ENCODE measurements around the gene B4GALT3. TPM values are rescaled to one million over a fixed set of nuclear protein-coding genes. Genes with fewer than 3 reads are reported as not detected.

Gene B4GALT3
- total RNA-seq, 1 donor from 2014 or later = 57.6 TPM

DNA sequence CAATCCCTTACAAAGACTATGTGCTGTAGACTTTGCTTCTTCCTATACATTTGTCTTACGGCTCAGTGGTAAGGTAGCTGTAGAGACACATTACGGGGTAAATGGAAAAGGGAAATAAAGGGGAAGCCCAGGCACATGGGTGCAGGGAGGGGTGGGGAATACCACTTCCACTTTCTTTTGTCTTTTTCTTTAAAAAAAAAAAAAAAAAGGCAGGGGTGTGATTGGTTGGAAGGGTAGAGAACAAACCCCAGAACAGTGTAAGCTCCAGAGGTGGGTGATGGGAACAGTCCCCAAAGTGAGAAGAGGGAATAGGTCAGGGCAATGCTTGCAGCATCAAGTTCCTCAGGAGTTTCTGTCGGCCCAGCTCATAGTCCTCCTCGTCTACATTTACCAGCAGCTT is 55.5 kb downstream of the B4GALT3 start:
- Mint-ChIP-seq H3K4me1 (ENCODE audit: low read depth) (peaks cover 22% of the 10 kb centered on the region), H3K27me3 (ENCODE audit: low read depth) (no peaks in the 10 kb centered on the region), H3K4me3 (ENCODE audit: low read depth) (no peak overlapping the region), H3K27ac (no peak overlapping the region), H3K9me3 (no peaks in the 10 kb centered on the region), H3K36me3 (ENCODE audit: low read depth) (peaks cover 75% of the 10 kb centered on the region)
- no peak for DNase-seq (ENCODE audit: low spot score)
- intact Hi-C loops (cut with micrococcal nuclease) = no loop called here

Other genes starting within 250 kb of the B4GALT3 start
- gene ITLN2, start 222.7 kb downstream of the B4GALT3 start, total RNA-seq = not detected in 2 replicates
- 15.4 and 15.5 TPM in 2 replicates for gene F11R, start 156.4 kb downstream of the B4GALT3 start, total RNA-seq
- gene TSTD1, start 138.5 kb downstream of the B4GALT3 start, total RNA-seq = 49.0 and 49.1 TPM in 2 replicates
- gene USF1, start 131.5 kb downstream of the B4GALT3 start, total RNA-seq = 49.1 and 53.2 TPM in 2 replicates
- 161 and 170 TPM in 2 replicates for gene ARHGAP30, start 107.6 kb downstream of the B4GALT3 start, total RNA-seq
- gene NECTIN4, start 87.9 kb downstream of the B4GALT3 start, total RNA-seq = 0.05 TPM in 1 of 2 replicates, not detected in the other
- not detected in 2 replicates for gene KLHDC9, start 79.1 kb downstream of the B4GALT3 start, total RNA-seq
- 138 and 139 TPM in 2 replicates for gene PFDN2, start 59.5 kb downstream of the B4GALT3 start, total RNA-seq
- 47.5 and 48.5 TPM in 2 replicates for gene NIT1, start 59.4 kb downstream of the B4GALT3 start, total RNA-seq
- gene DEDD, start 44.8 kb downstream of the B4GALT3 start, total RNA-seq = 37.5 and 40.3 TPM in 2 replicates
- gene UFC1, start 23.5 kb downstream of the B4GALT3 start, total RNA-seq = 91.5 and 91.8 TPM in 2 replicates
- gene USP21, start 18.0 kb downstream of the B4GALT3 start, total RNA-seq = 31.9 and 33.0 TPM in 2 replicates
- gene PPOX, start 11.1 kb downstream of the B4GALT3 start, total RNA-seq = 35.6 and 36.5 TPM in 2 replicates
- gene ADAMTS4, start 21.5 kb upstream of the B4GALT3 start, total RNA-seq = 0.05 and 0.09 TPM in 2 replicates
- 79.0 and 91.5 TPM in 2 replicates for gene NDUFS2, start 24.9 kb upstream of the B4GALT3 start, total RNA-seq
- gene FCER1G, start 37.8 kb upstream of the B4GALT3 start, total RNA-seq = 0.60 and 0.71 TPM in 2 replicates
- not detected in 2 replicates for gene APOA2, start 46.1 kb upstream of the B4GALT3 start, total RNA-seq
- gene TOMM40L, start 48.6 kb upstream of the B4GALT3 start, total RNA-seq = 22.7 and 24.9 TPM in 2 replicates
- gene NR1I3, start 60.7 kb upstream of the B4GALT3 start, total RNA-seq = not detected in 2 replicates
- not detected in 2 replicates for gene PCP4L1, start 81.2 kb upstream of the B4GALT3 start, total RNA-seq
- 4.0 TPM in 2 replicates for gene MPZ, start 132.5 kb upstream of the B4GALT3 start, total RNA-seq
- 186 and 190 TPM in 2 replicates for gene SDHC, start 136.9 kb upstream of the B4GALT3 start, total RNA-seq
- not detected in 2 replicates for gene CFAP126, start 190.4 kb upstream of the B4GALT3 start, total RNA-seq